HG03108 (cell line): ENCODE measurements around the gene BICC1.

ENCODE experiments used
- ATAC-seq: cut with Tn5 transposase; IDR thresholded peaks from one replicate; pipeline ENCODE4 v1.9.1; 2021; ENCODE audit warnings: moderate library complexity; ENCODE audit not compliant: unreplicated experiment

The BICC1 gene

DNA sequence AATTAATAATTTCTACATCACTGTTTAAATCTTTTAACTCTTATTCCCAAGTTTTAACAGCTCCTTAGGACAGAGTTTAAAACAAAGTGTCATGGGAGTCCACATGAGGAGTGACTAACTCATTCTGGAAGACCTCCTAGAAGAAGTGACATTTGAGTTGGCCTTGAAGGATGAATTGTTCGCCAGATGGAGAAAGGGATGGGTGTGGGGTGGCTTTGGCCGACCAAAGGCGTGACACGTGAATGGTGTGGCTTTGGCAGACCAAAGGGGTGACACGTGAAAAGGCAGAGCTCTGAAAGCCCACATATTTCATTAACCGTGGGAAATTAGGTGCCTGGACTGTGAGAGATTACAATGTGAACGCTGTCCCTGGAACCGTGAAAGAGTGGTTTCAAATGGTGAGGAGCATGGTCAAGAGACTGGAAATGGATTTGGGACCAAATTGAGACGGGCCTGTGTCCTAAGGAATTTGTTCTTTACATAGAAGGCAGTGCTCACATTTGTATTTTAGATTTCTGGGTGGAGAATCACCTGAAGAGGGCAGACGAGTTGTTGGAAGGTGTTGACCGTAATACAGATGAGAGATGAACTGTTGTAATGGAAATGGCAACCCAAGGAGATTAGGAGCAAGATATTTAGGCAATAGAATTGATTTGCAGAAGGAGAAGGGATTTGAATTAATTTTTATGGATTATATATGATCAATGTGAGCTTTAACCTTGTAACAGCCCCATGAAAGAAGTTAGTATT is 228.1 kb downstream of the BICC1 start:
- ATAC-seq = no peak

- ATAC-seq = no peak
These were observed 229.0 kb downstream of the BICC1 start for GRCh38 chr10:58741673-58742072.

DNA sequence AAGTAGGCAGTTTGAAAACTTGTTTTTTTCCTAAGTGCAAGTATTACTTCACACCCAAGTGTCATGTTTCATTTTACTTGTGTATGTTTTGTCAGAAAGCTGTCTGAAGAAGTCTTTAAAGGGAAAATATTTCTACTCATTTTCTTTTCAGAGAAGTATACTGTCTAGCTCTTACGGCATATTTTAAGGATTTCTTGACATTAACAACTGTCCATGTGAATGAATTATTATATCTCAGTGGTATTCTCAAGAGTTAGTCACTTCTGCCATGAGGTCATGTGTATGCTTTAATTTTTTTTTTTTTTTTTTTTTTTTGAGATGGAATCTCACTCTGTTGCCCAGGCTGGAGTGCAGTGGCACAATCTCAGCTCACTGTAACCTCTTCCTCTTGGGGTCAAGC is 229.5 kb downstream of the BICC1 start:
- ATAC-seq = no peak

DNA sequence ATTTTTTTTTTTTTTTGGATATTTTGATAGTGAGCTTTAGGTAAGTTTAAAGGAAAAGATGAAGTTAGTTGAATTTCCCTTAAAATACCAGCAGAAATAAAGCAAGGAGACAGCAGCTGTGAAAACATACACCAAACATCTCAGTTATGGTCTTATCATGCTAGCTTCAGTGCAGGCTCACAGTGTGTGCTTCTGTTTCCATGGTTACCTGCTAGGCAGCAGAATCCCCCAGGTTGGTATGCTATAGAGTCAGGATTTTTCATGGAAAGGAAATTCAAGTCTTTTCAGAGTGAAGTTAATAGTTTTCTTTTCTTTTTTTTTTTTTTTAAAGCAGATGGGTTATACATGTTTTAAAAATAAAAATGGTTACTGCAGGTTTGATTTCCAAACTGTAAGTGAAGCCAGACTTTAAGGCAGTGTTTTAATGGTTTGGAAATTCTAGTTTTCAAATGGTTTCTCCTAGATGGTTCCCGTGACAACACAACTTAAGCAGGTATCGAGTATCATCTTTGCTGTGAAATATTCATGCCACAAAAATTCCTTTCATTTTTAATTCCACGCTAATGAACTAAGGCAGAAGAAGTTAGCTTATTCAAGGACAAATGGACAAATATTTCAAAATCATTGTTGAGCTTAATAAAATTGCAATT is 230.9 kb downstream of the BICC1 start:
- ATAC-seq = no peak

GRCh38 chr10:58746474-58747185 is 234.0 kb downstream of the BICC1 start:
- ATAC-seq = no peak

GRCh38 chr10:58747687-58748086 is 235.0 kb downstream of the BICC1 start:
- no peak for ATAC-seq

GRCh38 chr10:58752665-58753064 is 240.0 kb downstream of the BICC1 start:
- ATAC-seq = no peak

- ATAC-seq = no peak
These were observed 240.8 kb downstream of the BICC1 start for GRCh38 chr10:58753425-58753824.

GRCh38 chr10:58754469-58755339 is 242.0 kb downstream of the BICC1 start:
- ATAC-seq = no peak

- ATAC-seq = no peak
These were observed 242.6 kb downstream of the BICC1 start for GRCh38 chr10:58755340-58755610.

GRCh38 chr10:58755677-58756076 is 243.0 kb downstream of the BICC1 start:
- no peak for ATAC-seq

- ATAC-seq = no peak
These were observed 243.6 kb downstream of the BICC1 start for GRCh38 chr10:58756130-58756719.

DNA sequence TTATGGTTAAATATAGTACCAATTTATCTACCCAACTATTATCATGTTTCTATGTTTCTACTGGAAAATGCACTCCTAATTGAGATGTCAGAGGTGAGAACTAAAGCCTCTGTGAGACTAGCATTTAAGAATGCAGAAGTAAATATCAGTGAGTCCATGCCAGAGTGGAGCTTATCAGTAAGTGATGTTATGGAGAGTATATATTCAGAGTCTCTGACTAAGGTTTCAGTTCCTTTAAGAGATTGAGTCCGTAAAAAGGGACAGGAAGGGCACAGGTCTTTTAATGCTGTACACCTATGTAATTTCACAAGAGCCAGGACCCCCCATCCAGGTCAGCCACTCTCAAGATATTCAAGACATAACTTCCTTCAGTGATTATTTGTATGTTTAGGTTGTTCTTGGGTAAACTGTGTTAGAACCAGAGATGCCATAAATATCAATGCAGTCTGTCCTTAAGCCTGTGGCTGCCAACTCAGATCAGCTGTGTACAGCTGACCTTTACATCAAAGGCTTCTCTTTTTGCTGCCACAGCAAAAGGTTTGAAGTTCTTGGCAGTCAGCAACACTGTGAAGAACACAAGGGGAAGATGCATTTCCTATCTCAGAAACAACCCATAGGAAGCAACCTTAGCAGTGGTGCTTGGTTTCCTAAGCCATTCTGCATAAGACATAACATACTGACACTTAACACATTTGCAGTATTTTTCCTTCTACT is 244.8 kb downstream of the BICC1 start:
- no peak for ATAC-seq

DNA sequence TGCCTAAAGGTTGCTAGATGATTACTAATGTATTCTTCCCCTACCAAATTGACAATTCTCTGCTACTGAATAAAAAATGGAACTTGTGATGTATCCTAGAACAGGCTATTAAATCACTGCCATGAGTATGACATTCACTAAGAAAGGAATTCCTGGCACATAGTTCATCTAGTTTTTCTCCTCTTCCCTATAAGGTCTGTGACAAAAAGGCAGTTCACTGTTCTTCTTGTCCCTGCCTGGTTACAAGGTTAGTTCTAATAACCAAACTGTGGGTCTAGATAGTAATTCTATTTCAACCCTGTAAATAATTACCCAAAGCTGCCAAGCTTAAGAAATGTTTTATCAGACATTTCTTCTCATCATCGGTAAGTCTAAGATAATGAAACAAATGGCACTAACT is 245.6 kb downstream of the BICC1 start:
- ATAC-seq = no peak

DNA sequence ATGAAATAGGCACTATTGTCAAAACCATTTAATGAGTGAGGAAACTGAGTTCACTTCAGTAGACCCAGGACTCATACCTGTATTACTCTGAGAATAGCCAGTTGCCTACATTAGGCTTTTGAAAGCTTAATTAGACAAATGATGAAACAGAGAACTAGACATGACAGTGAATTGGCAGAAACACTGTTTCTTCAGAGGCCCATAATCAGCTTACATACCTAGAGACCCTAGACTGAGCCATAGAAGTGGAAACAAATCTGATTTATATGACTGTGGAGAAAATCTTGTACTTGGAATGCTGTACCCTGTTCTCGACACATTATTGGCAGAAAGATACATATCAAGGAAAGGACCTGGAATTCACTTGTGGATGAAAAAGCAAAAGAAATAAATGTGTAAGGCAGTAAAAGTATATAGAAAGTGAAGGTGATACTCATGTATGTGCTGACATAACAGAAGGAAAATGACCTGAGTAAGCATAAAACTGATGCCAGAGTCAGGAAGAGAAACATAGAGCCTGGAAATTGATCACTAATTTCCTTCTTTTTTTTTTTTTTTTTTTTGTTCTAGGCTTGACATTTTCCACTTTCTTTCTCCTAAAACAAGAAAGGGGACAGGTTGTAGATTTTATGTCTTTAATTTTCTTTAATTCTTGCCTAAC is 251.5 kb downstream of the BICC1 start:
- no peak for ATAC-seq

DNA sequence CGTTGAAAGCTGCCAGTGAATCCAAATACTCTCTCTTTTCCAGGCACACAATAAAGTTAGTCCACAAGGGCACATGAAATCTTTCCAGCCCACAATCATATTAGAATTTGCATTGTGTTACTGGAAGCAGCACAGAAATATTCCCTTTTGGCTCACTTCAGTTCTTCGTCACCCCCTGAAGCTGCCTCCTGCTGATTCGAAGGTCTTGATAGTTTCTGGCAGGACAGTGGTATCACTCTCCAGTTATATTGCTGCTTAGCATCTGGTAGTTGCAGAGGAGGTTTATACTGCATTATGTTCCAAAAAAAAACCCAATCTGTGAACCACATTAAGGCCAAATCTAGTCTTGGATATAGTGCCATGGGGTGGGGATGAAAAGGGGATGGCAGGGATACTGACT is 253.2 kb downstream of the BICC1 start:
- ATAC-seq = no peak

- no peak for ATAC-seq
These were observed 255.0 kb downstream of the BICC1 start for GRCh38 chr10:58767652-58768051.

DNA sequence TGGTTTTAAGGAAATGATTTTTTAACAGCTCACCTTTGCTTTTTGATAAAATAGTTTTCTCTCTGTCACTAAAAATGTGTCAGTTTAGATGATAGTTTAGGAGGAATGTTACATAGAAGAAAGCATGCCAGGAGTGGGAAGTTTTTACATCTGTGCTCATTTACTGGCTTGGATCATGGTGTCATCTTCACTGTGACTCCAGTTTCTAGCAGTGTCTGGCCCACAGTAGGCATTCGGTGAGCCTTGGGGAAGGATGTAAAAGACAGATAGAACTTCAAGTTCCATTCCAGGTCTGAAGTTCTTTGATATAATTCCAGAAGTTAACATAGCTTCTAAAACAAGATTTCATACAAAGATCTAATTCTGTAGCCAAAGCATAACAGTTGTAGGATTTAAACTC is 259.2 kb downstream of the BICC1 start:
- no peak for ATAC-seq

GRCh38 chr10:58772758-58773157 is 260.1 kb downstream of the BICC1 start:
- ATAC-seq = no peak

DNA sequence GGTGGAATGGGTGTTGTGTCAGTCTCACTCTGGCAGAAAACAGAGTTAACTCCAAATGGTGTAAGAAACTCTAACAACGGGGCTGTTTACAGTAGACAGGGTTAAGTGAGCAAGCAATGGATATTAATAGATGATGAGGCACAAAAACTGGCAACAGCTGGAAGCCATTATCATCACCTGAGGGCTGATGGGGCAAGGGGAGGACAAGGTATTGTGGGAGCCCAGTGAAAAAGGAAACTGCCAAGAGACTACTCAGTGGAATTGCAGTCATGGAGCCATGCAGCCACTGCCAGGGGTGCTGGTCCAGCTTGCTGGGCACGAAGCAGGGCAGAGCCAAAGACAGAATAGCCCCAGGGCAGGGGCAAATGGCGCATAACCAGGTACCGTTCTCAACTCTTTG is 260.7 kb downstream of the BICC1 start:
- ATAC-seq = no peak
